Activated CD8-positive, alpha-beta T cell treated with anti-CD3 and anti-CD28 coated beads for 36 hours (primary cell): Measurements from ENCODE around the gene TEKT3. TPM values are rescaled to one million over a fixed set of nuclear protein-coding genes. Genes with fewer than 3 reads are reported as not detected.

Experiments used
- ATAC-seq: fragments of 200-7000 bp; cut with Tn5 transposase; one replicate; pipeline ENCODE4 v1.10.0; 2021; ENCODE audit warnings: mild to moderate bottlenecking, moderate library complexity
- CTCF ChIA-PET: fragments of 350-600 bp; sonication (Branson Sonifier 250); formaldehyde crosslinking; loops from one replicate; lab custom pipeline; 2021; ENCODE audit warnings: antibody characterized with exemption; lab: Charles Lee
- POLR2A ChIA-PET: fragments of 350-600 bp; sonication (Branson Sonifier 250); formaldehyde crosslinking; loops from one replicate; lab custom pipeline; 2021; ENCODE audit warnings: antibody characterized with exemption; lab: Charles Lee
- DNase-seq: peaks from one replicate; pipeline ENCODE4 v3.0.0-alpha.2; 2020
- H3K27ac Mint-ChIP-seq: one replicate; pipeline ENCODE4 v1.8.0; 2021; ENCODE audit warnings: mild to moderate bottlenecking, mixed read lengths
- H3K27me3 Mint-ChIP-seq: one replicate; pipeline ENCODE4 v1.8.0; 2021; ENCODE audit warnings: mixed read lengths
- H3K36me3 Mint-ChIP-seq: one replicate; pipeline ENCODE4 v1.8.0; 2021; ENCODE audit warnings: low read depth, mixed read lengths
- H3K4me1 Mint-ChIP-seq: one replicate; pipeline ENCODE4 v1.8.0; 2021; ENCODE audit warnings: low read depth, mixed read lengths
- H3K4me3 Mint-ChIP-seq: one replicate; pipeline ENCODE4 v1.8.0; 2021; ENCODE audit warnings: mild to moderate bottlenecking, moderate library complexity, mixed read lengths
- H3K9me3 Mint-ChIP-seq: one replicate; pipeline ENCODE4 v1.8.0; 2021; ENCODE audit warnings: mixed read lengths
- intact Hi-C: fragments of 100-400 bp; cut with micrococcal nuclease; formaldehyde crosslinking; loops from one replicate; pipeline ENCODE4 v1.10.0; 2022
- total RNA-seq, 2 experiments: library from RNA; stranded (reverse); gene quantifications; one replicate each; pipeline ENCODE4 v1.2.3, GENCODE V29; 2021
- TF ChIP-seq, protein P1 (sequence below): fragments of 200-600 bp; IDR thresholded peaks from one replicate; pipeline ENCODE4 v1.8.0; 2022; ENCODE audit warnings: antibody characterized with exemption, mild to moderate bottlenecking

Gene TEKT3
- total RNA-seq, 2 experiments from 2014 or later = not detected

DNA sequence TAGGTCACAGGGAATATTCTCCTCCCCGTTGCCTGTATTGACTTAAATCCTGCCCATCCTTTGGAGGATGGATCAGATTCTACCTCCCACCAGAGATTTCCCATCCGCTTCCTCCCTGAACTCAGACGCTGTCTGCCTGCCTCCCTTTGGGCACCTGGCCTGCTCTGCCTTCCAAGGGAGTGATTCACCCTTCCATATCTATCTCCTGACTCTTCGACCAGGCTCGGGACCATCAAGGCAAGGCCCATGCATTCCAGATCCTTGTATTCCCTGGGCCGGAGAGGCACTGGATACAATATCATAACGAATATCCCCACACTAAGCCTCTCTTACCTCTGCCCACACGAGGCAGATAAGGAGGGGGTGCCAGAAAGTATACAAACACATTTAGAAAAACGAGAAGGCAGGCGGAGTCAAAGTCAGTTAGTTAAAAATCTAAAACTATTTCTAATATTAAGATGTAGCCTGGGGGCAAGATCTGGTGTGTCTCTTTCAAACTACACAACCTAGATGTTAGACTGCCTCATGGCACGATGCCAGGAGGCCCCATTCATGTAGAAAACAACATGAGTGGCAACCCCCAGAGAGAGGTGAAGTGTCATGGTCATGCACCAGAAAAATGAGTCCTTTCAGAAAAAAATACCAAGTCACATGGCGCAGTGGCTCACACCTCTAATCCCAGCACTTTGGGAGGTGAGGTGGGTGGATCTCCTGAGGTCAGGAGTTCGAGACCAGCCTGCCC, 85.5 kb downstream of the TEKT3 start:
- TF ChIP-seq, protein P1, sequence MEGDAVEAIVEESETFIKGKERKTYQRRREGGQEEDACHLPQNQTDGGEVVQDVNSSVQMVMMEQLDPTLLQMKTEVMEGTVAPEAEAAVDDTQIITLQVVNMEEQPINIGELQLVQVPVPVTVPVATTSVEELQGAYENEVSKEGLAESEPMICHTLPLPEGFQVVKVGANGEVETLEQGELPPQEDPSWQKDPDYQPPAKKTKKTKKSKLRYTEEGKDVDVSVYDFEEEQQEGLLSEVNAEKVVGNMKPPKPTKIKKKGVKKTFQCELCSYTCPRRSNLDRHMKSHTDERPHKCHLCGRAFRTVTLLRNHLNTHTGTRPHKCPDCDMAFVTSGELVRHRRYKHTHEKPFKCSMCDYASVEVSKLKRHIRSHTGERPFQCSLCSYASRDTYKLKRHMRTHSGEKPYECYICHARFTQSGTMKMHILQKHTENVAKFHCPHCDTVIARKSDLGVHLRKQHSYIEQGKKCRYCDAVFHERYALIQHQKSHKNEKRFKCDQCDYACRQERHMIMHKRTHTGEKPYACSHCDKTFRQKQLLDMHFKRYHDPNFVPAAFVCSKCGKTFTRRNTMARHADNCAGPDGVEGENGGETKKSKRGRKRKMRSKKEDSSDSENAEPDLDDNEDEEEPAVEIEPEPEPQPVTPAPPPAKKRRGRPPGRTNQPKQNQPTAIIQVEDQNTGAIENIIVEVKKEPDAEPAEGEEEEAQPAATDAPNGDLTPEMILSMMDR = no peak
- ATAC-seq (no peak), DNase-seq (no peak)
- H3K27me3 Mint-ChIP-seq = peaks cover 48% of the 10 kb centered on the region
- peaks cover 18% of the 10 kb centered on the region for H3K4me1 Mint-ChIP-seq
- intact Hi-C loops = loop anchor here (5.0 kb wide), 1 partner anchor 246 kb away; no protein-coding TSS in a partner anchor
- H3K27ac Mint-ChIP-seq = no peak overlapping the region
- H3K36me3 Mint-ChIP-seq = peaks cover 1% of the 10 kb centered on the region
- no peak overlapping the region for H3K4me3 Mint-ChIP-seq
- H3K9me3 Mint-ChIP-seq = no peaks in the 10 kb centered on the region
- ChIA-PET POLR2A (no interaction called here), CTCF (interaction anchor here (0.9 to 4.8 kb wide), 6 partner anchors 14 to 247 kb away, joined by 3 to 76 read pairs (median 4); no protein-coding TSS in a partner anchor)

Other genes starting within 250 kb of the TEKT3 start
- under 1 TPM in 1 of 2 experiments, not detected in 1; 0.20 TPM for gene PMP22, start 76.3 kb downstream of the TEKT3 start, total RNA-seq
- gene CDRT4, start 126.0 kb upstream of the TEKT3 start, total RNA-seq = 1 to 10 TPM; 3.6 to 3.7 TPM
- gene TVP23C, start 221.9 kb upstream of the TEKT3 start, total RNA-seq = 1 to 10 TPM; 8.1 to 8.2 TPM